AG04449 (cell line): Measurements from ENCODE around the gene RBP7.

ENCODE experiments used
- CTCF ChIA-PET: fragments of 350-600 bp; formaldehyde crosslinking; extraction: SDS; loops from one replicate; lab custom pipeline; 2021; ENCODE audit warnings: antibody characterized with exemption; lab: Yijun Ruan, JAX
- POLR2A ChIA-PET: fragments of 400-600, 350-600 bp; formaldehyde crosslinking; extraction: SDS; loops from one replicate; lab custom pipeline; 2020; ENCODE audit warnings: antibody characterized with exemption, inconsistent platforms; lab: Yijun Ruan, JAX
- DNase-seq: peaks from one replicate; pipeline ENCODE4 v3.0.0-alpha.2; 2010; ENCODE audit warnings: low read depth, low spot score
- H3K4me3 ChIP-seq: 2 replicates; pipeline ENCODE4 v1.5.1; 2011; ENCODE audit warnings: low read depth, mild to moderate bottlenecking, control low read depth, low read length
- TF ChIP-seq, protein P1 (sequence below): IDR thresholded peaks from one replicate; pipeline ENCODE4 v1.5.1; 2011; ENCODE audit warnings: mild to moderate bottlenecking, moderate library complexity, low read length, control low read depth, inconsistent platforms; ENCODE audit not compliant: insufficient read depth; ENCODE audit errors: missing control alignments

The RBP7 gene

DNA sequence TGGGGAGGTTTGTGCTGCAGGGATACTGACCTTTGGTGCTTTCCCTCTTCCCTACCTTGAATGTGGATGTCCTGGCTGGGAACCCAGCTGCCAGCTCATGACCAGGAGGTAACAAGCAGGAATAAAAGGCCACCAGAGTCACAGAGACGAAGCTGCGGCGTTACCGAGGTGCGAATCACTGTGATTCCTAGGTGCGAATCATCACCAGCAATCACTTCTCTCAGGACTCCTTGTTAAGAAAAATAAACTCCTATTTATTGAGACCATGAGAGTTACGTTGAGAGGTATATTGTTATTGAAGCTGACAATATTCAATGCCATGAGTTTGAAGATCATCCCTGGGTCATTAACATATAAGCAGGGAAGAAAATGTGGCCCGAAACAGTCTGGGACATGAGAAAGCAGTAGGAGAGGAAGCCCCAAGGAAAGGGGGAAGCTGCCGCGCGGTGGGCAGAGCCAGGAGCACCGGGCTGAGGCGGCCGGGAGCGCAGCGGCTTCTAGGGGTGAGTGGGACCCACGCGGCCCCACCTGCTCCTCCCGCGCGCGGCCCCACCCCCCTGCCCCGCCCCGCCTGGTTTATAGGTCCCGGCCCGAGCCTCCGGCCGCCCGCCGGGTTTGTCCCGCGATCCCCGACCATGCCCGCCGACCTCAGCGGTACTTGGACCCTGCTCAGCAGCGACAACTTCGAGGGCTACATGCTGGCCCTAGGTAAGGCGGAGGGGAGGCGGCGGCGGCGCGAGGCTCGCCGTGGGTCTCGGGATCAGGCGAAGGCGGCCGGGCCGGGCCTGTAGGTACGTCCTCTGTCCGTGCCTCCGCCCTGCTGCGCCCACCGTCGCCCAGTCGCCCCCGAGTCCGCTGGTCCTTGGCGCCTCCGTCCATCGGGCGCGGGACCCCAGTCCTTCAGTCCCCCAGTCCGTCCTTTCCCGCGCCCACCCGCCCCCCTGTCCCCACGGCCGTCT, at the start of gene RBP7:
RBP7 (plus strand) TSS at position 605 of the 959 bp plus-strand sequence; CDS start at position 636, 31 bp downstream.
- TF ChIP-seq, protein P1, sequence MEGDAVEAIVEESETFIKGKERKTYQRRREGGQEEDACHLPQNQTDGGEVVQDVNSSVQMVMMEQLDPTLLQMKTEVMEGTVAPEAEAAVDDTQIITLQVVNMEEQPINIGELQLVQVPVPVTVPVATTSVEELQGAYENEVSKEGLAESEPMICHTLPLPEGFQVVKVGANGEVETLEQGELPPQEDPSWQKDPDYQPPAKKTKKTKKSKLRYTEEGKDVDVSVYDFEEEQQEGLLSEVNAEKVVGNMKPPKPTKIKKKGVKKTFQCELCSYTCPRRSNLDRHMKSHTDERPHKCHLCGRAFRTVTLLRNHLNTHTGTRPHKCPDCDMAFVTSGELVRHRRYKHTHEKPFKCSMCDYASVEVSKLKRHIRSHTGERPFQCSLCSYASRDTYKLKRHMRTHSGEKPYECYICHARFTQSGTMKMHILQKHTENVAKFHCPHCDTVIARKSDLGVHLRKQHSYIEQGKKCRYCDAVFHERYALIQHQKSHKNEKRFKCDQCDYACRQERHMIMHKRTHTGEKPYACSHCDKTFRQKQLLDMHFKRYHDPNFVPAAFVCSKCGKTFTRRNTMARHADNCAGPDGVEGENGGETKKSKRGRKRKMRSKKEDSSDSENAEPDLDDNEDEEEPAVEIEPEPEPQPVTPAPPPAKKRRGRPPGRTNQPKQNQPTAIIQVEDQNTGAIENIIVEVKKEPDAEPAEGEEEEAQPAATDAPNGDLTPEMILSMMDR, result no peak
- peak within 1 kb of the TSS; percentile 34 for H3K4me3 ChIP-seq
- ChIA-PET POLR2A (no interaction called here), CTCF (no interaction called here)
- no peak for DNase-seq

DNA sequence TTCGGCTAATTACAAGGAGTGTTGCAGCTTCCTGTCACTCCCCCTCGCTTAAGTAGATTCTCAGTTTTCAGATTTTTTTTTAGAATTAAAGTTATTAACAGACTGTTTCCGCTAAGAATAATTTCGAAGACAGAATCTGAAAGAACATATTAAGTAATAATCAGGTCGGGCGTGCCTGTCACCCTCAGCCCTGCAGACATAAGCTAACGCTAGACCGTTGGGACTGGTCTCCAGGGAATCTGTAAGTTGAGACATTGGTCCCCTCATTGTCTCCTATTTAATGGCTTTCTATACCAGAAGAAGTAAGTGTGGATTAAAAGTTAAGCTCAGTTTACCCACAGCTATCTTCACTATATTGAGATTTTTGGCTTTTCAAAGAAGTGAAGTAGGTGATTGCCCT, 39.3 kb upstream of the RBP7 start:
- DNase-seq, result no peak
- ChIA-PET CTCF (interaction anchor here (0.7 to 1.2 kb wide), 6 partner anchors 8 to 385 kb away, joined by 3 to 4 read pairs (median 3); partner anchors contain the start of genes LZIC, NMNAT1 and UBE4B), POLR2A (no interaction called here)
- TF ChIP-seq, protein P1, result no peak
- H3K4me3 ChIP-seq, result no peak overlapping the region

DNA sequence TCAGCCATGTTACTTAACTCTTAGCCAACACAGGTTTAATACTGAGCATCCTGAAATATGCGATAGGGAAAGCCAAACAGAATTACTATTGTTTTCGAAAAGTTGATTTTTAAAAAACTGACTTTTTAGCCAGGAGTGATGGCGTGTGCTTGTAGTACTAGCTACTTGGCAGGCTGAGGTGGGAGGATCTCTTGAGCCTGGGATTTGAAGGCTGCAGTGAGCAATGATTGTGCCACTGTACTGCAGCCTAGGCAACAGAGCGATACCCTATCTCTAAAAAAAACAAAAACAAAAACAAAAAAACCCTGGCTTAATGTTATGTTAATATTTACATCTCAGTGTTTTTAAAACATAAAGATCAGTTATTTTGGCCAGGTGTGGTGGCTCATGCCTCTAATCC, 37.0 kb upstream of the RBP7 start:
- TF ChIP-seq, protein P1, result no peak
- ChIA-PET CTCF (interaction anchor here (1.1 to 4.7 kb wide), 4 partner anchors 9 to 192 kb away, joined by 4 to 40 read pairs (median 8); partner anchors contain the start of genes LZIC and NMNAT1), POLR2A (no interaction called here)
- H3K4me3 ChIP-seq, result no peak overlapping the region
- DNase-seq, result no peak

DNA sequence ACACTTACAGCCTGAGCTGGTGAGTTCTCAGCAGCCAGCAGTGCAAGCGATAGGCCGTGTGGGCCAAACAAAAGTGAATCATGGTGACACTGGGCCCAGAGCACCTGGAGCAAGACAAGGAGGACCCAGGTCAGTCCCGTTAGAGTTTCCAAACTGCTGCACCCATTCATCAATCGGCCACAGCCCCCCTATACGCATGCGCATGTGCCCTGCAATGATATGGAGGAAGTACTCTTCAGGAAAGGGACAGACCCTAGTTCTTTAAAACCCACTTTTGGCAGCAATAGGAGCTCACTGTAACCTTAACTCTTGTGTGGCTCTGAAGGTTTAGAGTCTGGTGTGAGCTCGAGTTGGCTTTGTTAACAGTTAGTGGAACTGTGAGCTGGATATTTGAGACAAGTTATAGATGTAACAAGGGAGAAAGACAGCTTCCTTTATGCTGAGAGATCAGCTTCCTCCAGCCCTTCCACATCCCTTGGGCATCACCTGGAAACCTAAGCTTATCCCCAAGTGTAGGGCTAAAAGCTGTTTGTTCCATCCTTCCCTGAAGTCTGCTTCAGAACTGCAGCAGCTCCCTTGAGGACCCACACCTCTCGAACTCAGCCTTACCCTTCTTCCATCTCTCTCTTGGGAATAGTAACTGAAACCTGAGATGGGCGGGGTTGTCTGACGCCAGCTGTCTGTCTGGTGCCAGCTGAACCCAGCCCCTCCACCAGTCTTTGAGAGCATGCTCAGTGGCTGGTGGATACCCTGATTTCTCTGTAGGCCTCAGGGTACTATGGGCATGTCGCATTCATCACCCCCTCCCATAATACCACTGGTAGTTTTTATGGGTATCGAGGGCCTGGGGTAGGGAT, 36.1 kb upstream of the RBP7 start:
- no peak overlapping the region for H3K4me3 ChIP-seq
- TF ChIP-seq, protein P1, result no peak
- ChIA-PET POLR2A (no interaction called here), CTCF (interaction anchor here (0.7 to 4.7 kb wide), 6 partner anchors 8 to 191 kb away, joined by 3 to 40 read pairs (median 4); partner anchors contain the start of genes LZIC and NMNAT1)
- no peak for DNase-seq

DNA sequence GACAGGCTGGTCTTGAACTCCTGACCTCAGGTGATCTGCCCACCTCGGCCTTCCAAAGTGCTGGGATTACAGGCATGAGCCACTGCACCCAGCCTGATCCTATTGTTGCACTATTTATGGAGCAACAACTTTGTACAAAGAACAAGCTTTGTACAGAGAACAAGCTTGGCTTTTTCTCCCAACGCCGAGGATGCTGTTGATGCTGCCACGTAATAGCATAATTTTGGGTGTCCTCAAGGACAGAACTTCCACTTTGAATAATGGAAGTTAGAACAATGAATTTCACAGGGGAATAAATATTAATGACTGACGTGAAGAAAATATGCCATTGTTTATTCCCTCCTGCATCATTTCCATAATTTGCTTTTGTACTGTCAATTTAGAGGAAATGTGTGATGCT, 12.8 kb upstream of the RBP7 start:
- CTCF ChIA-PET, result no interaction called here
- TF ChIP-seq, protein P1, result no peak

More for the DNA sequence above, 12.8 kb upstream of the RBP7 start:
- no peak overlapping the region for H3K4me3 ChIP-seq
- DNase-seq, result no peak
- POLR2A ChIA-PET, result no interaction called here
